DMS79 (cell line): Measurements from ENCODE around the gene POU6F2.

ENCODE experiments used
- DNase-seq: peaks from one replicate; lab custom pipeline; 2025; lab: John Stamatoyannopoulos, UW

POU6F2 gene

DNA sequence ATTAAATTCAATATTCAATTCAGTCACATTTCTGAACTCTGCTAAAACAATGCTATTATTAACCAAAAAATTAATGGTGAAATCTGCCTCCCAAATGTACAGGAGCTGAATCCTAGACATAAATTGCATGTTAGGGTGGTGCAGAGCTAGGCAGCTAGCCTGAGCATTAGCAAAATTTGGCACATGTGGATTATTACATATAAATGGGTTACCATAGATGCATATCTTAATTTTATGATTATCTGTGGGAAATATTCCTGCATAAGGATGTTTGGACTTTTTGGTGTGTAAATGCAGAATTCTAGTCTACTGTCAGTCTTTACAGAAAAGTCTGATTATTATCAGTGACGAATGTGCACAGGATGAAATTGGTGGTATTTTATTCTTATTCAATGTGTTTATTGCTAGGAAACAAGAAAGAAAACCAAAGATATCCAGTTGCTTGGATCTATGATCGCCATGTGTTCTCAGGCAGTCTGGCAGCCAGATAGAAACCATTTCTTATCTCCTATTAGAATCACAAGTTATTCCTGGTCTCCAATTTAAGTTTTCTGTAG is 150.7 kb downstream of the POU6F2 start:
- DNase-seq, result no peak

DNA sequence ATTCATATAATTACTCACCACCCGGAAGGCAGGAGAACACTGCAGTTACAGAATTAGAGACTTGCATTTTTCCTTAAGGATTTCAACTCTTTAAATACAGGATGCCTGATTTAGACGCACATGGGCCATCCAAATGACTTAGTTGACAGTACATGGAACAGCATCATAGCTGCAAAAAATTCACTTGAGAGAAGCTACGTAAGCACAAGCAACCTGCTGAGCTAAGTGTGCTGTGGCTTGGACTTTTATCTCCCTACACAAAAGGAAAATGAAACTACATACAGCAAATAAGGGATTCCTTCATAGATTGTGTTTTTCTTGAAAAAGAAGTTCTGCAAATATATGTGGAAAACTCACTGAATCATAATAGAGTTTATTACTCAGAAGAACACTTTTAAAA is 152.6 kb downstream of the POU6F2 start:
- peak; percentile 43 for DNase-seq

- peak; percentile 83 for DNase-seq
These were observed 153.3 kb downstream of the POU6F2 start for GRCh38 chr7:39130857-39131526.

DNA sequence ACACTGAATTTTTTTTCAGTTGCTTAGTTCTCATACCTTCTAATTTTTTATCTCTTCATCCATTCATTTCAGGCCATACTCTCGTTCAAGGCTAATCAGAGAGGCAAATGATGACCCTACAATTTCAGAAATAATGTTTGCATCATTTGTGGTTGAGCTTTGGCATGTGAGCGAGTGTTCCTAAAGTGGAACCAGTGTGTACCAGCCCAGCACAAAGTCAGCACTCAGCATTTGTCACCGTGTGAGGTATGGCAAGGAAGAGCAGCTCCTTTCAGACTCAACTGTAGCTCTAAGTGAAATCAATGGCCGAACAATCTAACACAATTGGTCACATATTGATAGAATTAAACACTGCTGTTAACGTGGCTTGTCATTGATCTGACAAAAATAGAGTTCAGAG is 154.6 kb downstream of the POU6F2 start:
- no peak for DNase-seq

DNA sequence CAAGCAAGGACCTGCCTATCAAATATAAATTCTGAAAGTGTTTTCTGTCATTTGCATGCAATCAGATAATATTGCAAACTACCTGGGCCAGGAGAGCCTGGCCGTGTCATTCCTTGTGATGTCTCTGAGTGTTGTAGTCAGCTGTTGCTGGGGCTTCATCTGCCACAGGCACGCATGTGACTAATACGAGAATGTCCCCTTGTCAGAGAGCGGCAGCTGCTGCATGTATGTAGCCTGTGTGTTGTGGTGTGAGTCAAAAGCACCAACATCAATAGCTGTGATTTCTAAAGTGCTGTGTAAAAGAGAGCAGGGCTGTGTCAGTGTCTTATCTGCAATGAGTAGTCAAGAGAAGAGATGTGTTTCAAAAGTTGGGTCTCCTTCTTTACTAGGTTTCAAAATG is 155.4 kb downstream of the POU6F2 start:
- no peak for DNase-seq

DNA sequence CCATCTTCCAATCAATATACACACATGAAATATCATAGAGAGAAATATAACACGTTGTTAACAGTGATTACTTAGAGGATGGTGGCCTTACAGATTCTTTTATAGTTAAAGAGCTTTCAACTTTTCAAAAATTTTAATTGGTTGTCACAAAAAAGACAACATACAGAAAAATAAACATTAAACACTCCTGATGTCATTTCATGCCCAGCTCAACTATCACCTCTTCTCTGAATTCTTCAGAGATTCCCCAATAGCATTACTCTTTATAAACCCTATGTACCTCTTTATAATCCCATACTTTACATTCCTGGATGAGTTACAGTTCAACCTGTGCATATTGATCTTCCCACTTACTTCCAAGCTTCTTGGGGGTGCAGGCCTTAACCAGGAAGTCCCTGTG is 159.8 kb downstream of the POU6F2 start:
- no peak for DNase-seq

- no peak for DNase-seq
These were observed 165.0 kb downstream of the POU6F2 start for GRCh38 chr7:39142750-39143149.

DNA sequence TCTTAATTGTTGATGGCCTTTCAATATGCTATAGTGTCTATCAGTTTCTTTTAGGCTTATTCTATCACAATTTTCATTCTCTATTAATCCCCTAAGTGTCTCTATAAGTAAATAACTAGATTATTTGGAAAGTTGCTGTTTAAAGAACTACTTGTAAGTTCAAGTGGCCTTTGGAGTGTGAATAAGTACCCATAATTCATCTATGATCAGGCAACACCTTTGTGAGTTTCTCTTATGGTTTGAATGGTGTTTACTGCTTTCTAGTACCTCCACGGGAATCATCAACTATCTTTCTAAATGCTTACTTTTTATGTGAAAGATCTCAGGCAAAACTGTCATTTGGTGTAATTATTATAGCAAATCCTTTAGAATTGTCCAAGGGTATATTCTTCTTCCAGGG is 166.7 kb downstream of the POU6F2 start:
- peak; percentile 81 for DNase-seq

GRCh38 chr7:39145283-39145682 is 167.6 kb downstream of the POU6F2 start:
- DNase-seq, result no peak

GRCh38 chr7:39145935-39146334 is 168.2 kb downstream of the POU6F2 start:
- no peak for DNase-seq

GRCh38 chr7:39152701-39153100 is 175.0 kb downstream of the POU6F2 start:
- no peak for DNase-seq

DNA sequence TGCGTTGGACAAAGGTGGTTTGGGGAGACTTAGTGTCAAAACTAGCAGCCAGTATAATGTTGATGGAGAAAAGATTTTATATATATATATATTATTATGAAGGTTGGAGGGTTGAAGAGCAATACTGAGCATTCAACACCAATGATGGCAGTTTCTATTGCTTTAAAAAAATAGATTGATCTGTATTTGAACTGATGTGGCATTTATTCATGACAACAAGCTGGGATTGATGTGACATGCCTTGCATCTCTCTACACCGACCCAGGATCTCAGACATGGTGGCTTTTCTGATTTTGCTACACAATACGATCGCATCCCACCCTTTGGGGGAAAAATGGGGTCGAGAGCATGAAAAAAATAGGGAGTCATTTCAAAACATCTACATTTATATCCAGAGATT is 175.4 kb downstream of the POU6F2 start:
- DNase-seq, result no peak

GRCh38 chr7:39153647-39154046 is 175.9 kb downstream of the POU6F2 start:
- DNase-seq, result no peak

DNA sequence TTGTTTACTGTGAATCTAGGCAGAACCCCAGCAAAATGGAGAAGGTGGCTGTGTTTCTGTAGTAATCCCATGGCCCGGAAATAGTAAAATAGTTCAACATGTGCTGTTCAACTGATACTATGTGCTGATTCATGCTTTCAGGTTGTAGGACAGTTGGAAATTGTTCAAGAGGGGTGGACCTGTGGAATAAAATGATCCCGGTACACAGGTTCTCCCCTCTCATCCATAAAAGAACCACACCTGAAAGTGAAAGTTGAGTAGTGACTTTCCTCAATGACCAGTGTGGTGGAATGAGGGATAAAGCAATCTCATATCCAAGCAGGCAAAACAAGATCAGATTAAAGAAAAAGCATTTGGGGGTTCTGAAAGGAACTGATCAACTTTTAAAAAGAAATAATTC is 177.1 kb downstream of the POU6F2 start:
- no peak for DNase-seq

DNA sequence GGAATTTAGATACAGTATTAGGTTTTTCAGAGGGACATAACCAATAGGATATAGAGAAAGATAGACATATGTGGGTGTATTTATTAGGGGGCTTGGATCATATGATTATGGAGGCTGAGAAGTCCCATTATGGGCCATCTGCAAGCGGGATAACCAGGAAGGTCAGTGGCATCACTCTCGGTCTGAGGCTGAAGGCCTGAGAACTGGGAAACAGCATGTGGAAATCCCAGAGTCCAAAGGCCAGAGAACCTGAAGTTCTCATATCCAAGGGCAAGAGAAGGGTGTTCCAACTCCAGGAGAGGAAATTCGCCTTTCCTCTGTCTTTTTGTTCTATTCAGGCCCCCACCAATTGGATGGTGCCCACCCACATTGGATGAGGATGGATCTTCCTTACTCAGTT is 180.7 kb downstream of the POU6F2 start:
- no peak for DNase-seq

GRCh38 chr7:39161903-39162302 is 184.2 kb downstream of the POU6F2 start:
- DNase-seq, result no peak

- no peak for DNase-seq
These were observed 187.2 kb downstream of the POU6F2 start for GRCh38 chr7:39164887-39165286.

DNA sequence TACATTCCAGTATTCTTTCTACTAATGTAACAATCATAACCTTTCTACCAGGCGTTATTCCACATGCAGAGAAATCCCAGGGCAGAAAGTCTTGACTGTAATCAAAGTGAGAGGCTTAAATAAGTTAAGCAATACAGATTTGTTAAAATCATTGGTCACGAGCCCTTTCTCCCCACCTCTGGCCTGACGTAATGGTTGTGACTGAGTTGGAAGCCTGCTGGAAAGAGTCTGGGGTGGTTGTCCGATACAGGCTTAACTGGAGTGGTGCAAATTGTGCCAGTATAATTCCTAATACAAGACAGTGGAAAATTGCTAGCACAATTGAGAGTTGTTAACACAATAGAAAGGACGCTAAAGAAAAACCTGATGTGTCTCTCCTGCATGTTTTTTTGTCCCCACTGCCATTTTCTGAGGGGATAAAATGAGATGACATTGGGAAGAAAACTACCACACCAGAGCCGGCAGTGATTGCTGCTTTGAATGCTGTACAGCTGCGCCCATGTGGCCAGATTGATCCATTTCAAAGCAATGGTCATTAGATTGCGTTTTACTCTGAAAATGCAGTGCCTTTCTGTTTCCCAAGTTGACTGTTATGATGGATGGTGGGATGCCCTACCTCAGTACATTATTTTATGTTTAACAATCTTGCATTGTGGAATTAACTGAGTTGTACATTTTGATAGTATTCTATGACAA is 190.8 kb downstream of the POU6F2 start:
- no peak for DNase-seq

DNA sequence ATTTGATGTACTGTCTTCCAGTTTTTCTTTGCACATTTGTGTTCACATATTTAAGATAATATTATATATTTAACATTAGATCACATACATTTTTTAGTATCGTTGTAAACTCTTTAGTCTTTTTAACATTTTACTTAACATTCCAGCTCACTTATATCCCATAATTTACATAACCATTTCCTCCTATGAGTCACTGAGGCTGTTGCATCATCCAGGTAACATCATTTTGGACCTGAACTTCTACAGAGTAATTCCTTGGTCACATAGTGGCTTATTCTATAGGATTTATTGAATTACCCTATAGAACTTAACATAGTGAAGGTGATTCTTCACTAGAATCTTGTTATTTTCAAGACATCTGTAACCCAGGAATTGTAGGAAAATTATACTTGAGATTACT is 194.4 kb downstream of the POU6F2 start:
- no peak for DNase-seq

GRCh38 chr7:39181398-39181797 is 203.7 kb downstream of the POU6F2 start:
- no peak for DNase-seq

DNA sequence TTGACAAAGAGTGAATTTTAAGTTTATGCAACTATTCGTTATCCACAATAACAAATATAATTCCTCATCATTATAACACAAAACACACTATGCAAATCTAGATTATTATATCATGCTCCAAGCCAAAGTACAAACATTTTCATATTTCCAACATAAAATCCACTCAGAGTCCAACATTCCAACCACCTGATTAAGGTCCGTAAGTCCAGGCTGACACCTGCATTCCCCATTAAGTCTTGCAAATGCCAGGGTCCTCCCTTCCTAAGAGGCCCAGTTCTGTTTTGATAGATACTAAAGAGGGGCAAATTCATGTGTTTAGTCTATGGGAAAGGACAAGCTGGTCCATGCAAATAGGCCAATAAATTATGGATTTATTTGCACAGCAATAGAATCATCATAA is 206.1 kb downstream of the POU6F2 start:
- peak; percentile 20 for DNase-seq

DNA sequence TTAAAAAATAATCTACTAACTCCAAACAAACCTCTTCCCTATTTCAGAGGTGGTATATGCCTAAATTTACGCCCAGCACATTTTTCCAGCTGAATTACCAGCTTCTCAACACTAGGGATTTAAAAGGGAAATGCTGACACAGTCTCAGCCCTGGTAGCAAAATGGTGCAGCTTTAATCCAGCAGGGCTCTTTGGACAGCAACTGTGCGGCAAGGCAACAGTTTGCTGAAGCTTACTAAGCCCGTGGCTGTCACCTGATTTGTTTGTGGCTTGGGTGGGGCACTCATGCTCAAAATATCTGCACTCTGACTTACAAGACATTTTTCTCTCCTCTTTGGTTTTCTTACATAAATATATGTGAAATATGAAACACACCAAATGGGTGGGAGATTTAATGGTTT is 206.7 kb downstream of the POU6F2 start:
- DNase-seq, result peak; percentile 79

- no peak for DNase-seq
These were observed 208.4 kb downstream of the POU6F2 start for GRCh38 chr7:39186131-39186530.

GRCh38 chr7:39186671-39187070 is 209.0 kb downstream of the POU6F2 start:
- DNase-seq, result no peak
